Activated gamma-delta T cell treated with anti-CD3 and anti-CD28 coated beads, Interleukin-2, amount 50 U/mL, for 16 hours (primary cell): Measurements from ENCODE around the gene TMEM52B.
A peak's percentile ranks its signal among the peaks of the same experiment; 100 is the strongest.
"Not testable (repeated sequence)": the region's sequence is repeated elsewhere in the genome, so short reads cannot be mapped to it uniquely, and the experiment has no call there.

ENCODE experiments used
- DNase-seq: peaks from one replicate; pipeline ENCODE4 v3.0.0-alpha.2; 2020; ENCODE audit warnings: low read depth

Gene TMEM52B

DNA sequence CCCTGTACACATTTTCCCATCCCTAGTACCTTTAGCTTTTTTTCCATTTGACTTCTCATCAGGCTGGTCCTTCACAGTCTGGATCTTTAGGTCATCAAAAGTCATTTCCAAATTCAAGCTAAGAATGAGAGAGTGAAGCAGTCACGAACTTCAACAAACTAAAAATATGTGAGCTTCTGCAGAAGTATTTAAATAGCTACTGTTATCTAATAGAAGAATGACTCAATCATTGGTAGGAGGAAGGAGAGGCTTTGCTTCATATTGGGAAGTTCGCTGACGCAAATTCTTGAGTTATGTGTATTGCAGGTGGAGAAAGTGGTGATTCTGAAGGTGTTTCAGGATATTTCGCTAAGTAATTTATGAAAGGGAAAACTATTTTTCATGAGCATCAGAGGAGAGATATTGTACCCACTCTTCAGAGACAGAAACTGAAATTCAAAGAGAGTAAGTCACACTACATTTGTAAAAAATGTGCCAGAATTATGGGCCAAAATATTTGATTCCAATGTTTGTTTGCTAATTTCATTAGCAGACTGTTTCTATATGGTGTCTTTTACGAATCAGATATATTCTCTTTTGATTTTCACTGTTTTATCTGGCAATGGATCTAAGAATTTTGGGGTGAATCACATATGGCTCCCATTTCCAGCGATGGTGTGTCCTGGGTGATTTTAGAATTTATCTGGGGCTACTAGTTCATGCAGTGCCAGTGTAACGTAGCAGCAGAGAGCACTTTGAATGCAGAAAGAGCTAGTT, 6.7 kb upstream of the TMEM52B start, which contains the start of gene OLR1:
Gene OLR1 (minus strand): TSS at position 160 of the 756 bp plus-strand sequence. CDS start 55 bp downstream, at position 105.
- no peak for DNase-seq

GRCh38 chr12:10174986-10175614, 3.7 kb upstream of the TMEM52B start:
- no peak for DNase-seq

DNA sequence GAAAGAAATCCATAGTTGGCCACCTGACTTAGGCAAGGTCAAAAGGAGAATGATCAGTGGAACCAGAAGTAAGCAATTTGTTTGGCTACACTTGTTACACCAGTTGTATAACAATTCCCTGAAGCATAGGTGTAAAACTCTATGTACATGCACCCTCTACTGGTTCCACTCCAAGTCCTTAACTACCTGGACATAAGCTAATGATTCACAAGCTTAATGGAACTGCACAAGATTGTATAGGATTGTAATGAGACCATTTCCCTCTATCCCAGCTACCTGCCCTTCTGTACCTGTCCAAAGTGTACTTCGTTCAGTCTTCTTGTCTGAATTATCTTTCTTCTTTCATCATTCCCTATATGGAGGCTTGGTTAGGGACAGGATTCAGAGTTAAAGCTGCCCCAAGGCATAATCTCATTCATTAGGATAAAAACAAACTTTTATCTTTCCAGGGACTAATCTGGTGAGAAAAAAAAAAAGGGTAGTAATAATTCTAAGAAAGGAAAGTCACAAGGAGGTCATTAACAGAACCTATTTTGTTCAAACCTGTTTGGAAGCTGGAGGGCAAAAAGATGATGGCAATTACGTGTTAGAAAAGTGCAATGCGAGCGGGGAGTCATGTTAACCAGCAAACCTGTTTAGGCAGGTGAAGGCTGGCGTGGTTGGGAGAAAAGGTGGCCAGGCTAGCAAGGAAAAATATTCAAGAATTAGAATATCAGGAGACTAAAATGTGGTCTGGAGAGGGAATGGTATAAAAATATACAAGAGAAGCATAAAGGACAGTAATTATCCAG, 2.8 kb upstream of the TMEM52B start:
- DNase-seq: no peak

GRCh38 chr12:10179776-10180181, 947 bp downstream of the TMEM52B start:
- DNase-seq: no peak

DNA sequence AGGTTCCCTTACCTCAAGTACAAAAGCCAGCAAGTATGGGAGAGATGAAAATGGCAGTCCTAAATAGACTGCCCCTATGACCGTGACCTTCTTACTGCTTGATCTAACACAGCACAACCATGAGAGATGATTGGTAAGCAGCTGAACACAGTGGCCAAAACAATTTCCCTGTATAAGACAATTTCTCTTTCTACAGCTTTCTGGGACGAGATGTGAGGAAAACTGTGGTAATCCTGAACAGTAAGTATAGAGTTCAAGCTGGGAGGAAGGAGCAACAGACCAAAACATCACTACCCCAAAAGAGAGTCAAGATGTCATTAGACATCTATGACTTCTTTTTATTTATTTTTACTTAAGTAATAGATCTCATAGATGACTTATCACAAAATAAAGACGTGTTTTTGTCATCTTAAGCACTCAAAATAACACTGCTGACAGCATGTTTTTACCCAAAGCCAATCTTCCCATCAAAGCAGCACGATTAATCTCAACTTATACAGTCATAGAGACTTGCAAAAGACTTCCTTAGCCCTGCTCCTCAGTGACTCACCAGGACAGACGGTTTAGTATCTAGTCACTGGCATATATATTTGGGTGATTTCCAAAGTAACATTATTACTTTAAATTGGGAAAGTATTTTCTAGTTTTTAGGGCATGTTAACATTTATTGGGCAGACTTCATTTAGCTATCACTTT, 3.7 kb downstream of the TMEM52B start:
- no peak for DNase-seq

DNA sequence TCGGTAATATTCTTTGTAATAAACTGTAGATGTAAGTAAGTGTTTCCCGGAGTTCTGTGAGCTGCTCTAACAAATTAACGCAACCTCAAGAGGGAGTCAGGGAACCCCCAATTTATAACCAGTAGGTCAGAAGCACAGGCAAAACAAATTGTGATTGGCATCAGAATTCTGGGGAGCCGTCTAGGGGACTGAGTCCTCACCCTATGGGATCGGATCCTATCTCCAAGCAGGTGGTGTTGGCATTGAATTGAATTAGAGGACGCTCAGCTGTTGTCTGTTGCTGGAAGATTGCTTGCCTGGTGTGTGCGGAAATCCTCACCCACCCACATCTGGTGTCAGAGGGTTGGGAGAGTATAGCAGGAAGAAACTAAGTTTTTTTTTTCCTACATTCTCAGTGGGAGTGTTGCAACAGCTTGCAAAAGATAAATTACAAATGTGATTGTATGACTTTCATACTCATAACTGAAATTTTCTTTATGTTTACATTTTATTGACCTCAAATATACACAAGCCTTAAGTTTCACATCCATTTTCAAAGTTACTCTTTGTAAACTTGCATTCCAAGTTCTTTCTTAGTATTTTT, 5.5 kb downstream of the TMEM52B start:
- DNase-seq: no peak

DNA sequence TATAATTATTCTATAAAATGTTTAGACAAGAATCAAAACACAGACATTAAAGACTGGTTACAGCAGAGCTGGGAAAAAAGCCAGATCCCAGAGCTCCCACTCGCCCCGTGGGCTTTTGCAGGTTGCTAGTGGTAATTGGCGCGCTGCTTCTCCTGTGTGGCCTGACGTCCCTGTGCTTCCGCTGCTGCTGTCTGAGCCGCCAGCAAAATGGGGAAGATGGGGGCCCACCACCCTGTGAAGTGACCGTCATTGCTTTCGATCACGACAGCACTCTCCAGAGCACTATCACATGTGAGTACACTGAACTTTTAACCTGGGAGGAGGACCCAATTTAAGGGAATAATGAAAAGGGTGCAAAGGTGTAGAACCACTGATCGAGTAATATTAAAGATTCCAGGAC, 7.5 kb downstream of the TMEM52B start:
- DNase-seq: no peak

- DNase-seq: not testable (repeated sequence)
Measured at GRCh38 chr12:10186958-10187357, 8.1 kb downstream of the TMEM52B start.

DNA sequence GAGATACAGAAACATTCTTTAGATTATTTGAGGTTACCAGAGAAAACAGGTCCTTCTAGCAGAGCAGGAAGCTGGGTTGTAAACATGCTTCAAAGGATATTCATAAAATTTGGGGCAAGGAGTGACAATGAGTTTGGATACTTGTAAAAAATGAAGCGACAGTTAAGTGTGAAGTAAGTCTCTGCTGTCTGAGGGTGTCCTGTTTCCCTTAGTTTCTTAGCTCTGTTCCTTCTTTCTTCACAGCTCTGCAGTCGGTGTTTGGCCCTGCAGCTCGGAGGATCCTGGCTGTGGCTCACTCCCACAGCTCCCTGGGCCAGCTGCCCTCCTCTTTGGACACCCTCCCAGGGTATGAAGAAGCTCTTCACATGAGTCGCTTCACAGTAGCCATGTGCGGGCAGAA, 10.8 kb downstream of the TMEM52B start:
- DNase-seq: no peak

DNA sequence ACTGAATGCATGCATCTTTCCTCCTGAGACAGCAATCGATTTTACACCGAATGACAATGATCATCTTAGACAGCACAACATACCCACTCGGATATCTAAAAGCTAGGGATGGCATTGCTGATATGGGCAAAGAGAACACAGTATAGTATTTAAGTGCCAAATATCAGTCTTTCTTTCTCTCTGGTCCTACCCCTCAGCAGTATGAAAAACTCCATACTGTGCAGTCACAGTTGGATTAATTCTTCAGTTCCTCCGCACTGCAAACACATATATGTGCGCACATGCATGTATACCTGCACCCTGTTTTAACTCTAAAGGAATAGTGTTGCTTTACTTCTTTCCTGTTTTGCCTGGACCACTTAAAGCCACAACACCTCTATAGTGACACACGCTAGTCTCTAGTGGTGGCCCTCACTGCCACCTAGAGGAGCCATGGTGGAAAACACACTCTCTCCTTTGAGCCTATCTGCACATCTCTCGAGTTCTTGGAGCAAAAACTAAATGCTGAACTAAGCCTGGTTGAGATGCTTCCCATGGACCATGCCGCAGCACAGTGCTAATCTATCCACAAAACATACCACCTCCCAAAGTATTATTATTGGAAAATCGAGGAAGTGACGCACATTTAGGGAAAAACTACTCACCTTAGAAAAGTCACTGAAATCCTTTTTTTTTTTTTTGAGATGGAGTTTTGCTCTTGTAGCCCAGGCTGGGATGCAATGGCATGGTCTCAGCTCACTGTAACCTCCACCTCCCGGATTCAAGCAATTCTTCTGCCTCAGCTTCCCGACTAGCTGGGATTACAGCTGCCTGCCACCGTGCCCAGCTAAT, 11.9 kb downstream of the TMEM52B start:
- peak; percentile 32 for DNase-seq

GRCh38 chr12:10191865-10192264, 13.0 kb downstream of the TMEM52B start:
- no peak for DNase-seq

DNA sequence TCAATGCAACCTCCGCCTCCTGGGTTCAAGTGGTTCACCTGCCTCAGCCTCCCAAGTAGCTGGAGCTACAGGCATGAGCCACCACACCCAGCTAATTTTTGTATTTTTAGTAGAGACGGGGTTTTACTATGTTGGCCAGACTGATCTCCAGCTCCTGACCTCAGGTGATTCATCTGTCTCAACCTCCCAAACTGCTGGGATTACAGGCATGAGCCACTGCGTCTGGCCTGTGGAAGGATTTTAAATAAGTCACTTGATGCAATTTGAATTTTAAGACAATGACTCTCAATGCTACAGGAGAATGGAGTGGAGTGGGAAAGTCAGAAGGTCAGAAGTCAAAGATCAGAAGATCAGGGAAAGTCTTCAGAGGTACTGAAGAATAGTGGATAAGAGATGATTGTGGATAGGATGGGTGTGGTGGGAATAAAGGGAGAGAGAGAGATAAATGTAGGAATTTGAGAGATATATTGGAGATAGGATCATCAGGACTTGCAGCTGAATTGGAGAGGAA, 15.4 kb downstream of the TMEM52B start:
- DNase-seq: no peak

DNA sequence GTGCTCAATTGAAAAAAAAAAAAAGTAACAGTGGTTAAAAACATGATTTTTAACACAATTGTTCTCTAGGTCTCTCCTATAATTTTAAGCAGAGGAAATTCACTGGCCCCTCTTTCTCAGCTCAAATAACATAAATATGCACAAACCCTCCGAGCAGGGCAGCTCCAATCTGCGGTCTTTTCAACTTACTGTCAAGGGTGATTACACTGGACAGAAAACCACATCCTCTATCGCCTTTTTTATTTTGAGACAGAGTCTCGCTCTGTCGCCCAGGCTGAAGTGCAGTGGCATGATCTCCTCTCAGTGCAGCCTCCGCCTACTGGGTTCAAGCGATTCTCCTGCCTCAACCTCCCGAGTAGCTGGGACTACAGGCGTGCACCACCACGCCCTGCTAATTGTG, 17.4 kb downstream of the TMEM52B start:
- no peak for DNase-seq

- no peak for DNase-seq
Measured at GRCh38 chr12:10197879-10198278, 19.0 kb downstream of the TMEM52B start.

- DNase-seq: not testable (repeated sequence)
Measured at GRCh38 chr12:10204495-10204894, 25.7 kb downstream of the TMEM52B start.

GRCh38 chr12:10205220-10205807, 26.5 kb downstream of the TMEM52B start:
- DNase-seq: no peak

DNA sequence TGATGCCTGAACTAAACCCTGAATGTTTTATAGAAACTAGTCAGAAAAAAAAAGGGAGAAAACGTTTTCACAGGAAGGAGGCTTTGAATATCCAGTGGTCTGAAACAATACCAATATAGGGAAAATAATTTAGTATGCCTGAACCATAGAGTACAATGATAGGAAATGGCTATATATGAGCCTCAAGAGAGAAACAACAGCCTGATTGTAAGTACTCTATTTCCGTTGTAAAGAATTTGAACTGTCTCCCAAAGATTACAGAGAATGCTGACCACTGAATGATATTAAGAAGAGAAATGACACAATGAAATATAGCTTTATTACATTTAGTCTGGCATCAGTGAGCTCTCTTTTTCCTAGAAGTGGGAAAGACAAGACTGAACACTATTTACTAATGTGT, 28.3 kb downstream of the TMEM52B start:
- DNase-seq: no peak

DNA sequence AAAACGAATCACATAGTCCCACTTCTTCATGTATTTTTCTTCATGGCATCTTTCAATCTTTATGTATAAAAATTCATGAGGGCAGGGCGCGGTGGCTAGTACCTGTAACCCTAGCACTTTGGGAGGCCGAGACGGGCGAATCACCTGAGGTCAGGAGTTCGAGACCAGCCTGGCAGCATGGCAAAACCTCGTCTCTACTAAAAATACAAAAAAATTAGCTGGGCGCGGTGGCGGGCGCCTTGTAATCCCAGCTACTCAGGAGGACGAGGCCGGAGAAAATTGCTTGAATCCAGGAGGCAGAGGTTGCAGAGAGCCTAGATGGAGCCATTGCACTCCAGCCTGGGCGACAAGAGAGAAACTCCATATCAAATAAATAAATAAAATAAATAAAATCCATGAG, 31.4 kb downstream of the TMEM52B start:
- DNase-seq: no peak

- DNase-seq: no peak
Measured at GRCh38 chr12:10211101-10211939, 32.5 kb downstream of the TMEM52B start.
